GM12891 (cell line): ENCODE results near the gene SERINC5.

ENCODE experiments used
- PAX5 ChIP-seq: IDR thresholded peaks from 2 replicates; pipeline ENCODE4 v1.6.1; 2011; ENCODE audit warnings: low read length, moderate library complexity, mild to moderate bottlenecking; ENCODE audit not compliant: insufficient read depth, severe bottlenecking
- POLR2A ChIP-seq: IDR thresholded peaks from 2 replicates; pipeline ENCODE4 v1.6.1; 2011; ENCODE audit warnings: low read depth, low read length, control low read depth
- POLR2AphosphoS5 ChIP-seq: IDR thresholded peaks from 2 replicates; pipeline ENCODE4 v1.6.1; 2011; ENCODE audit warnings: low read depth, low read length, control low read depth
- POU2F2 ChIP-seq: IDR thresholded peaks from 2 replicates; pipeline ENCODE4 v1.6.1; 2011; ENCODE audit warnings: low read depth, mild to moderate bottlenecking, control low read depth, low read length, moderate library complexity
- SPI1 ChIP-seq: IDR thresholded peaks from 2 replicates; pipeline ENCODE4 v1.6.1; 2011; ENCODE audit warnings: low read depth, low read length, control low read depth
- TAF1 ChIP-seq: IDR thresholded peaks from 2 replicates; pipeline ENCODE4 v1.6.1; 2011; ENCODE audit warnings: low read depth, low read length, control low read depth

DNA sequence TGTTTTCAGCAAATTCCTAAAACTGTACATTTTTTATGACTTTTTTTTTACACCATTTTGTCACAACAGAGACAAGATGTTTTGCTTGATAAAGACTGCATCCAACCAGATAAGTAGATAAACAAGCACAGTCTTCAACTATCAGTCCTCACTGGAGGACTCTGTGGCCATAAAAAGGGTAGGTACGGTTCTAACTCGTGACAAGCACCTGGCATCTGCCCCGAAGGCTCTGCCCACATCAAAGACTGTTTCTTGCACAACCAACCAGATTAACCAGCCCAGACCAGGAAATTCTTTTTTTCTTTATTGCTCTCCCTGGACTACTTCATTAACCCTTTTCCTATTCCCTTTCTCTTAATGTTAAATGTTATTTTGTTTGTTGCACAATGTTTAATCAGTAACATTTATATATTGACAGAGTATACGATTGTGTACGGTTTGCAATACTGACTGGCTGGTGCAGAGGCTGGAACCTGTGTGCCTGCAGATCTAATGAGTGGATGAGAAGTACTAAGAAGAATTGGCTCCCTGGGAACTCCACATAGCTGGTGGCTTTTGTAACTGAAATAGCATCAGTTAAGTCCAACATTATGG, 74.1 kb downstream of the SERINC5 start:
- TF ChIP-seq POLR2A (no peak), TAF1 (no peak), POLR2AphosphoS5 (no peak), SPI1 (no peak), POU2F2 (no peak), PAX5 (no peak)
